ENCODE results near the gene CNGA4.
"Not testable (repeated sequence)": the region's sequence is repeated elsewhere in the genome, so short reads cannot be mapped to it uniquely, and the experiment has no call there.

GRCh38 chr11:6280809-6281208 is 41.9 kb downstream of the CNGA4 start:
- TF ChIP-seq EZH2 (IDR thresholded peaks at IDR 0.05; ENCODE audit: borderline replicate concordance, insufficient read depth, low read depth, low read length, poor library complexity, severe bottlenecking); CTCF (IDR thresholded peaks at IDR 0.05): not testable (repeated sequence)

All from B cell (primary cell).